ENCODE results near the gene GOLGA7B. TPM values are rescaled to one million over a fixed set of nuclear protein-coding genes. Genes with fewer than 3 reads are reported as not detected.

GOLGA7B gene
- total RNA-seq, 1 experiment from 2014 or later = 1.5 TPM

- in situ Hi-C loops (cut with HindIII; ENCODE audit: low pct_unique_long_range_greater_than_20kb, low sequenced_read_pairs) = no loop called here
- ChIA-PET POLR2A (no interaction called here), CTCF (no interaction called here)
- TF ChIP-seq TCF7L2 (IDR thresholded peaks at IDR 0.05; ENCODE audit: low read depth, low read length) = no peak
- no peak for TF ChIP-seq REST (IDR thresholded peaks at IDR 0.05; ENCODE audit: insufficient read depth in 1 of 2, low read depth in 2 of 2, low read length in 1 of 2)
- no peak for TF ChIP-seq CTCF (IDR thresholded peaks at IDR 0.05)
- no peak for TF ChIP-seq SIN3A (IDR thresholded peaks at IDR 0.05; ENCODE audit: borderline replicate concordance, insufficient read depth, low read depth, low read length)
- TF ChIP-seq POLR2AphosphoS5 (IDR thresholded peaks at IDR 0.05; ENCODE audit: low read depth, low read length) = no peak
- intact Hi-C loops (cut with micrococcal nuclease; ENCODE audit: unreplicated experiment) = no loop called here
- no peaks in the 10 kb centered on the region for H3K36me3 ChIP-seq (ENCODE audit: control insufficient read depth, insufficient read depth, low read length)
- no peak overlapping the region for H3K4me3 ChIP-seq (ENCODE audit: low read depth in 2 of 2, low read length in 2 of 2)
- no peak for ATAC-seq
- peaks cover 7% of the 10 kb centered on the region for H3K4me1 ChIP-seq (ENCODE audit: control insufficient read depth, insufficient read depth, low read length)
- BruUV-seq (replicated peaks) = no TSS peak
- no peak for DNase-seq (ENCODE audit: low read depth, low spot score)
- H3K9me3 ChIP-seq (ENCODE audit: control insufficient read depth, insufficient read depth, low read depth, low read length) = no peaks in the 10 kb centered on the region
- no peak overlapping the region for H3K27ac ChIP-seq (ENCODE audit: low read length)
- no peaks in the 10 kb centered on the region for H3K27me3 ChIP-seq (ENCODE audit: control insufficient read depth, insufficient read depth, low read length)
Measured at GRCh38 chr10:97825020-97825760, 24.5 kb upstream of the GOLGA7B start.

GRCh38 chr10:97826892-97827291 lies 22.8 kb upstream of the GOLGA7B start:
- no peak for TF ChIP-seq POLR2AphosphoS5 (IDR thresholded peaks at IDR 0.05; ENCODE audit: low read depth, low read length)
- TF ChIP-seq REST (IDR thresholded peaks at IDR 0.05; ENCODE audit: insufficient read depth in 1 of 2, low read depth in 2 of 2, low read length in 1 of 2) = no peak
- TF ChIP-seq SIN3A (IDR thresholded peaks at IDR 0.05; ENCODE audit: borderline replicate concordance, insufficient read depth, low read depth, low read length) = no peak
- TF ChIP-seq TCF7L2 (IDR thresholded peaks at IDR 0.05; ENCODE audit: low read depth, low read length) = no peak
- TF ChIP-seq CTCF (IDR thresholded peaks at IDR 0.05) = no peak
- Histone ChIP-seq H3K4me3 (ENCODE audit: low read depth in 2 of 2, low read length in 2 of 2) (no peak overlapping the region), H3K27ac (ENCODE audit: low read length) (no peak overlapping the region), H3K9me3 (ENCODE audit: control insufficient read depth, insufficient read depth, low read depth, low read length) (no peaks in the 10 kb centered on the region), H3K36me3 (ENCODE audit: control insufficient read depth, insufficient read depth, low read length) (no peaks in the 10 kb centered on the region), H3K4me1 (ENCODE audit: control insufficient read depth, insufficient read depth, low read length) (peaks cover 6% of the 10 kb centered on the region), H3K27me3 (ENCODE audit: control insufficient read depth, insufficient read depth, low read length) (no peaks in the 10 kb centered on the region; the same call in 1 of the 2 replicates)
- DNase-seq (ENCODE audit: low read depth, low spot score) (no peak), ATAC-seq (no peak)
- in situ Hi-C loops (cut with HindIII; ENCODE audit: low pct_unique_long_range_greater_than_20kb, low sequenced_read_pairs) = no loop called here
- intact Hi-C loops (cut with micrococcal nuclease; ENCODE audit: unreplicated experiment) = no loop called here
- no TSS peak for BruUV-seq (replicated peaks)
- CTCF ChIA-PET = no interaction called here
- POLR2A ChIA-PET = no interaction called here
